GM21423 (cell line): Measurements from ENCODE around the gene AP2B1.
"Not testable (repeated sequence)": the region's sequence is repeated elsewhere in the genome, so short reads cannot be mapped to it uniquely, and the experiment has no call there.

ENCODE experiments used
- ATAC-seq: cut with Tn5 transposase; IDR thresholded peaks from one replicate; pipeline ENCODE4 v1.9.1; 2021; ENCODE audit warnings: mild to moderate bottlenecking, moderate library complexity; ENCODE audit not compliant: unreplicated experiment

The AP2B1 gene

DNA sequence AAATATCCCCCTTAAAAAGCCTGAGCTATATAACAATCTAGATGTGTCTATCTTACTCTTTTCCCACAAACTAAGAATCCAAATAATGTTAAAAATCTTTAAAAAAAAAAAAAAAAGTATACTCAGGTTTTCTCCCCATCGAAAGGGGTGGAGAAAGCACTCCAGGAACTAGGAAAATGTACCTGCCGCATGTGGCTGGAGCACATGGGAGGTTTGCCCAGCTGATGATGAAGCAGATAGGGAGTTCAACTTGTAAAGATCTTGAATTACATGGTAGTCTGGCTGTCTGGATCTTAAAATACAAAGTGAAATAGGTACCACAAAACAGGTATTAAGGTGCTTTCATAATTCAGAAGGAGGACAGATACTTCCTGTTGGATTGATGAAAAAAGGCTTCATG lies 17.7 kb upstream of the AP2B1 start:
- ATAC-seq: no peak

DNA sequence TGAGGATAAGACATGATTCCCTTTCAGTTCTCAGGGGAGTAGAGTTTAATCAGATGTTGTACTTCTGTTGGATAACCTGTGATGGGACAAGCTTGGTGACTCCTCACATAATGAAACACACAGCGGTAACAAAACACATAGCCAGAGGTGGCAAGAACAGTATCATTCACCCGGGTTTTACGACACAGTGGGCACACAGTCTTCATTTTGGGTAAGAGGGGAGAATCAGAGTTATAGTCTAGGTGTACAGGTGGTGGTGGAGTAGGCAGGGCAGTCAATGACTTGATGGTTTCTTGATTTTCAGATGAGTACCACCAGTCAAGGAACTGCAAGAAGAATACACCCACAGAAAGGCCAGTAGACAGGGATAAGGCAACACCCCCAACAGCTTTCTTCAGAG lies 11.4 kb upstream of the AP2B1 start:
- ATAC-seq: no peak

DNA sequence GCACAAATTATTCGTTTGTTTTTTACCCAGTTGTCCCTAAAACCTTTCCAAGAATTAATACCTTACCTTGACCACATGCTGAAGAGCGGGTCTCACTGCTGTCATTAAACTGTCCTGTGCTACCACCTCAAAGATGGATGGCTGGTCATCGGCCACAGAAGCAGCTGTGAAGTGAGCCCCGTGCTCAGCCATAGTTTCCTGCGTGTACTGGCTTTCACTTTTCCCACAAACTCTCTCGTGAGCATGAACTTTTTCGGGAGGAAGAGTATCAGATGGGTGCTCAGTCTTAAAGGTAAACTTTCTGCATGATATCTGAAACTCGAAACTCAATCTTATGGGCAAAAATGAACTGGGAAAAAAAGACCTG lies 9.3 kb upstream of the AP2B1 start:
- ATAC-seq: no peak

DNA sequence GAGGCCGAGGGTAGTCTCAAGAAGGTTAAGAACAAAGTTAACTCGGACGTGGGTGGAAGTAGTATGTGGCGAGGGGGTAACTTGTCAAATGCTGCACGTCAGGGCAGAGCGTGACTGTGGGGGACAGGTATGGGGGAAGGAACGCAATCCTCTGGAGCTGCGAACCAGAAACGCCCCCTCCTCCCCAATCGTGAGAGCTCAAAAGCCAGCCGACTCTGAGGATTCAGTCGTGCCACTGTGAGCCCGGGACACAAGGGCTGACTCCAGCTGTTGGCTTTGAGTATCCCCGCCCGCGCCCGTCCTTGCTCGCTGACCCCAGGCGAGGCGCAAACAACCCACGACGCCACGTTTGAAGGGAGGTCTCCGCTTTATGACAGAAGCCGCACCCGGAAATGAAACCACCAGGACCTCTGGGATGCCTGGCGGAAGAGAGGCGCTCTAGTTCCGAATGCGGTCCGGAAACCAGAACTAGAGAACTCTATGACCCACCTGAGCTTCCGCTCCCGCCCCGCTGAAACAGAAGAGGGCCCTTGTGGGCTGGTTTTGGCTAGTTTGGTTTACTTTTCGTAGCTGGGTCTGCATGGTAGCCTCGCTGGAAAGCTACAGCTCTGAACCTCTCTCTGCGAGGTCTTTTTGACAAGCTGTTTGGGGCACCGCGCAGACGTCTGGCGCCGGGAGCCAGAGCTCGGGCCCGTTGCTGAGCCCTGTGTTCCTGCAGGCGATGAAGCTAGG lies 8.8 kb upstream of the AP2B1 start, which contains the start of gene PEX12:
Gene PEX12, minus strand, starts transcription at position 375 of the 732 bp plus-strand sequence. CDS start 550 bp downstream, outside the sequence.
- peak; percentile 88 for ATAC-seq

DNA sequence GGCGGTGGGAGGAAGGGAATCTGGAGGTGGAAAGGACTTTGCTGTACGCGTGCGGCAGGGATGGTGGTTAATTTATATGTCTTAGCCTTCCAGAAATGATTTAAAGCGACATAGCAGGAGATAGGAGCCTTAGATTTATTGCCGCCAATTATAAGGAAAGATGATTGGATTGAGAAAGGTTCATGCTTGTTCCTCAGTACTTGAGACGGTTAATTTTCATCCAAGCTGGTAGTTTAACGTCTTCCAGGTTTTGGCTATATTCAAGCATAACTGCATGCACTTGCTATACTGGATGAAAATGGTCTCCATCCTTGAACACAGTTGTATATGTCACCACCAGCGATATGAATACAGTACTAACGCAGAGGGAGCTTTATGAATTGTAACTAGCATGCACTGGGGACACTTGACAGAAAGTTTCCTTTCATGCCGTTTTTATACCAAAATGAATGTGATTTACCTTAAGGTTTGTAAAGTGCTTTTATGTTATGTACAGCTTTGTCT lies 8.1 kb upstream of the AP2B1 start:
- no peak for ATAC-seq

DNA sequence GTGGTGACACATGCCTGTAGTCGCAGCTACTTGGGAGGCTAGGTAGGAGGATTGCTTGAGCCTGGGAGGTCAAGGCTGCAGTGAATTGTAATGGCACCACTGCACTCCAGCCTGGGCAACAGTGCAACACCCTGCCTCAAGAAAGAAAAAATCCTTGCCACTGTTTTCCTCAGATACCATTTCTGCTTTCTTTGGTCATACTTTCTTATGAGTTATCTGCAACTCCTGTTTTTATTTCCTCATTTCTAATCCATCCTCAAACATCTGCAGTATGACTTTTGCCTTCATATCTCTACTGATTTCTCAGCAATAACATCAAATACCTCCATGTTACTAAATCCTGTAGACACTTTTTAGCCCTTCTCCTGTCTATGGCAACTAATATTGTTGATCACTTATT lies 3.1 kb upstream of the AP2B1 start:
- no peak for ATAC-seq

DNA sequence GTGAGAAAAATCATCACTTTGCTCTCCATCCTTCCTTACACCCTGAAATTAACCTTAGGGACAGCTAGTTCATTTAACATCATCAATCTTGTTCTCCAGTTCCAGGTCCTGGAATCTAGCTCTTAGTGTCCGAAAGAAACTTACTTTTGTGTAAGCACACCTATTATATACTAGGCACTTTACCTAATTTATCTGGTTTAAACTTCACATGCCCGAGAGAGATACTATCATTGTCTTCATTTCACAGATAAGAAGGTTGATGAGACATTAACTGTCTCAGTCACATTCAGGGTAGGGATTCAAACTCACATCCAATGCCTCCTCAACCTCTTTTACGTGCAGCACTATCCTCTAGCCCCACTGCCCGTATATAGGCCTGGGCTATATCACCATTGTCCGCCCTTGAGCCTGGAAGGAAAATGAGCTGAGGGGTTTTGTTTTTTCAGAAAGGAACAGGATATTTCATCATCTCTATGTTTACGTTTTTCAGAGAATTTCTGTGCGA lies 501 bp upstream of the AP2B1 start:
- peak; percentile 15 for ATAC-seq

DNA sequence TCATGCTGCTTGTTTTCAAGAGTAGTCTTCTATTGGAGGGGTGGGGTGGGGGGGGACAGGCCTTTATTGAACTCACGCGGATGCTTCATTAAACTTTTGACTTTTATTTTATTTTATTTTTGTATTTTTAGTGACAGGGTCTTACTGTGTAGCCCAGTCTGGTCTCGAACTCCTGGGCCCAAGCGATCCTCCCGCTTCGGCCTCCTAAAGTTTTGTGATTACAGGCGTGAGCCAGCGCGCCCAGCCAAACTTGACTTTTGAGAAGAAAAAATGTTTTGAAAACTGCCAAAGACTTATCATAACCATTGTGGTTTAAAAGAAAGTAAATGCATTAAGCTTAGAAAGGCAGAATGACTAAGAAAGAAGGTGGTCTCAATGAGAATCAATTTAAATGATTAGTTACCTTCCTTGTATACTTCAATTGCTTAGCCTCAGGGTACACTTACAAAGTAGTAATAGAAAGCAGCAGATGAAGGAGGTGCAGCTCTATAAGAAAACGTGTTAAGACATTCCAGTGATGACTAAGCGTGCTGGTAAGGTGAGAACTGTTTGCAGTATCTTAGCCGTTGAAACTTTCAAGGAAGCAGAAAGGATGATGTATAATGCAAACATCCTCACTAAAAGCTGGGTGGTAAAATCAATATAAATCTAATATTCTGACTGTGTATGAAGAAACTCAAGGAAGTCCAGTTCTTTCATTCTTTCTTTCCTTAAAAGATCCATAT lies 1.2 kb downstream of the AP2B1 start:
- ATAC-seq: no peak

DNA sequence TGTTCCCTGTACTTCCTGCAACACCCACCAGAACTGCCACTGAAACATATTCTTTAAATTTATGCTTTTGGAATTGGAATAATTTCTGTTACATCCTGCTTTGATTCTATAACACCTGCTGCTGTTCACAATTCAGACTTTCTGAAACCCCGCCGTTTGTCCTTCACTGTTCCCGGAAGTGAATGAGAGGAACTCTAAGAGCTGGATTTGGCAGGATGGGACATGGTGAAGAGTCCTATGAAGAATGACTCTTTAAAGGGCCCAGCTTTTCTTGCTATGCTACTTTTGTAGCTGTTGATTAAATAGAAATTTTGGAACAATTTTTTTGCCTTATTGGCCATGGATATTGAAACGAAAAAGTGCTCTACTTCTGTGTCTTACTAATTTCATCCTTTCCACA lies 8.9 kb downstream of the AP2B1 start:
- ATAC-seq: no peak

DNA sequence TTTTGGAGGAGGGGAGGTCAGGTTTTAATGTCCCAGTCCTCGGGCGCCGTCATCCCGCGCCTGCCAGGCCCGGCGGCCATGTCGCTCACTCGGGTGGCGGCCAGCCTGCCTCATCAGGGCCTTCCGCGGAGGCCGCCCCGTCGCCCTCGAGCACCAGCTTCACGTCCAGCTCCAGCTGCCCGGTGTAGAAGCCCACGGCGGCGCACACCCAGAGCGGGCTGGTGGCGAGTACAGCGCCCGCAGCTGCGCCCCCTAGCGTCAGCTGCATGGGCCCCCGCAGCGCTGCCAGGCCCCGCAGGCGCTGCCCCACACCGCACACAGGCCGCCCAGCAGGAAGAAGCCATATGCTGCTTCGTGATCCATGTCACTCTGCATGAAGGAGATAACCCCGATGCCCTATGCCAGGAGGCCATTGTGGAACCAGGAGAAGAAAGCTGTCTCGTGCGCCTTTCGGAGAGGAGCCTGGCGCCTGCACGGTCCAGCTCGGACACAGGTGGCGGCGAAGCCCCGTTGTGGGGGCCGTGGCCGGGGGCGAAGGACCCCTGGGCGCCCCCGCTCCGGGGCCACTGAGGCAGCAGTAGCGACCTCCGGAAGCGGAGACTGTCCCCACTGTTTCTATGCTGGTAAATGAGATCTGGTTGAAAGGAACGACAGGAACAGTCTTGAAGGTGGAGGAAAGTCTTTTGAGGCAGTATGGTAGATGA lies 9.6 kb downstream of the AP2B1 start:
- no peak for ATAC-seq

DNA sequence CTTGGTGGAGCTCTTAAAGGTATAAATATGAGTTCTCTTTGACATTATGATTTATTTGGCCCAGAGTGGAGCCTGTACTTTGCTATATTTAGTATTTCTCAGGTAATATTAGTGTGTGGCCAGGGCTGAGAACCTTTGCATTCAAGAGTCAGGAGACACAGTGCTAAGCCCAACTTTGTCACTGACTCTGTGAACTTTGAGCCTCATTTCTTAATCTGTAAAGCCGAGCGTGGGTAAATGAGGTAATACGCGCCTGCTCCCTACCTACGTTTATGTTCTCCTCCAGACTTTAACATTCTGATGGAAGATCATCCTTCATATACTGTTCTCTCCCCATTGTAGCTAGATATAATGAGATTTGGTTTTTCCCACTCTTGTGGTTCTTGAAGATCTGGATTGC lies 10.5 kb downstream of the AP2B1 start:
- ATAC-seq: no peak

DNA sequence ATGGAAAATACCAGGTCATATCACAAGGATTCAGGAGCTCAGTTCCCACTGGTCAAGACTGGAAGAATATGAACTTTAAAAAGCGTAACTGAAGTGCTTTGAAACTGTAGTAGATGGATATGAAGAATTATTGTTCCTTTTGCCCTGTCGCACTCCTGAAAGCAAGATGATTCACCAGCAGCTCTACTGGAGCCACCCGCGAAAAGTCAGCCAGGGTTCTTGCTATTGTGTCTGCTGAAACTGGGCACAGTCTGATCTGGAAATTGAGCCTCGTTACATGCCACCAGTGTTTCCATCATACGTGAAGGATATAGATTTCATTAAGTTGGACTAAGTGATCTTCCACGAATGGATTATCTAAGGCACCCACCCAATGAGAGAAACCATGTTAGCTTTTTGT lies 16.6 kb downstream of the AP2B1 start:
- ATAC-seq: no peak

DNA sequence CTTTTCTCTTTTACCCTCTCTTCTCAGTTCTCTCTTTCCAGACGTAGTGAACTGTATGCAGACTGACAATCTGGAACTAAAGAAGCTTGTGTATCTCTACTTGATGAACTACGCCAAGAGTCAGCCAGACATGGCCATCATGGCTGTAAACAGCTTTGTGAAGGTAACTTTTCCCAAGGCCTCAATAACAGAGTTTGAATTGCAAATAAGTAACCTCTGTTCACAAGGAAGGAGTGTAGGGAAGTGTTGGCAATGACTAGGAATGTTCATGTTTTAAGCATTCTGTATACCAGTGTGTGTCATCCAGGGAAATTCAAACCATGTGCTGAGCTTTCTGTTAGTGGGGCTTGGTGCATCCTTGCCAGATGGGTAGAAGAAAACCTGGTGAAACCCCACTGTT lies 18.6 kb downstream of the AP2B1 start:
- ATAC-seq: no peak

DNA sequence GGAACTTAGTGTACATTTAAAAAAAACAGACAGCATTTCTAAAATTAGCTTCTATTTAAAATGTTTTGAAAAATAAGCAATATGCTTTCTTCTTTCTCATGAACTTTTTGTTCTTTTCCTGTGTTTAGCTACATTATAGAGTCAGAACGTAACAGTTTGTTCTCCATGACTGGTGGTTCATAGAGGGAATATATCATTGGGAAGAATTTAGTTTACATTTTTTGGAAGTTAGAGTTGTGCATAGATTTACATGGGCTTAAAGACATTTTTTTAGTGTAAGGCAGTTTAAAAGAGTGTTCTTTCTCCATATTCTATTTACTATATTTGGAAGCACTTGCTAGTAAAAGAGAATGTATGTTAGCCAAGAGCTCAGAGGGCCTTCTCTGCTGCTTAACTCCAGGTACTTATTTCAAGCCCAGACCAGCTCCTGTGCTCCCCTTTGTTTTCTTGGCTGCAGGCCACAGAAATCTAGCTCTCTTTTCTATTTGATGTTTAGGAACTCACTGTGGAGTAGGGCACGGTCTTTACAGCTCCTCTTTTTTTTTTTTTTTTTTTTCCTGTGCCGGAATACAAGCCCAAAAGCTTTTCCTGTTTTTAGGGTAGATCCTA lies 20.2 kb downstream of the AP2B1 start:
- ATAC-seq: no peak

DNA sequence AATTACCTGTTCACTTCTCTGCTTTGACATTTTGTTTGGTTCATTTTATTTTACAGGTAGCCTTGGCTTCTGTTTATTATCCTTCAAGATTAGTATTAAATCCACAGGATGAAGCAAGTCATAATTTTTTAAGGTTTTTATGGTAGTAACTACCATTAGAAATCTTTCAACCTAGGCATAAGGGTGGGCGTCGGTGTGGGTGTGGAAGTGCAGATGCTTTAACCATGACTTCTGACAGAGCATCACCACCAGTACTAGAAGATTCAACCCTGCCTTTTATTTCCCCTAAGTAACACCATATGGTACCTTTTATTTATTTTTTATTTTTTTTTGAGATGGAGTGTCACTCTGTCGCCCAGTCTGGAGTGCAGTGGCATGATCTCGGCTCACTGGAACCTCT lies 22.7 kb downstream of the AP2B1 start:
- no peak for ATAC-seq

DNA sequence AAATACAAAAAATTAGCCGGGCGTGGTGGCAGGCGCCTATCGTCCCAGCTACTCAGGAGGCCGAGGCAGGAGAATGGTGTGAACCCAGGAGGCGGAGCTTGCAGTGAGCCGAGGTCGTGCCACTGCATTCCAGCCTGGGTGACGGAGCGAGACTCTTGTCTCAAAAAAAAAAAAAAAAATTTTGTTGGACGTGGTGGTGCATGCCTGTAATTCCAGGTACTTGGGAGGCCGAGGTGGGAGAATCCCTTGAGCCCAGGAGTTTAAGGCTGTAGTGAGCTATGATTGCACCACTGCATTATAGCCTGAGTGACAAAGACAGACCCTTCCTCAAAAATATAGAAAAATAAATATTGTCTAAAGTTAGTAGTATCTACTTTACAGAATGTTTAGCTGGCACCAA lies 23.6 kb downstream of the AP2B1 start:
- not testable (repeated sequence) for ATAC-seq

DNA sequence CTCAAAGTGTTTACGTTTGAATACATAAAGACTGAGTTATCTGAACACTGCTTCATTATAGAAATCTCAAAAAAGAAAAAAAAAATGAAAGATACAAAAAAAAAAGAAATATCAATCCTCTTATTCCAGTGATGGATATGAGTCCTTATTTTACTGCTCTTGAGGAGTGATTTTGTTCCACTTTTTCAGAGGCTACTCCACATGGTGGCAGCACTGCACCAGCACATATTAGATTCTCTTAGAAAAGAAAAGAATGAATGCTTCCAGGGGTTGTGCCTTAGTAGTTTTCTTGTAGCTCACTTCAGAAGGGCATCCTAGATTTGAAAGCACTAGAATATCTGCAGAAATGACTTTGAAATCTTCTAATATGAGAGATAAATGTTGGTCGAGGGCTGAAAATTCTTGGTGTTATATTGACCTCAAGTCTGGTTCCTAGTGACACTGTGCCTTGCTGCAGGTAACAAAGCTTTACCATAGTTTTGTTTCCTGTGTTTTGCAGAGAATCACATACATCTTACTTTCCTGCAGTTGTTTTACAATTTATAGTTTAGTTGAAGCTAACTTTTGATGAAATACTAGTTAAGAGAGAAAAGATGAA lies 25.9 kb downstream of the AP2B1 start:
- ATAC-seq: no peak

DNA sequence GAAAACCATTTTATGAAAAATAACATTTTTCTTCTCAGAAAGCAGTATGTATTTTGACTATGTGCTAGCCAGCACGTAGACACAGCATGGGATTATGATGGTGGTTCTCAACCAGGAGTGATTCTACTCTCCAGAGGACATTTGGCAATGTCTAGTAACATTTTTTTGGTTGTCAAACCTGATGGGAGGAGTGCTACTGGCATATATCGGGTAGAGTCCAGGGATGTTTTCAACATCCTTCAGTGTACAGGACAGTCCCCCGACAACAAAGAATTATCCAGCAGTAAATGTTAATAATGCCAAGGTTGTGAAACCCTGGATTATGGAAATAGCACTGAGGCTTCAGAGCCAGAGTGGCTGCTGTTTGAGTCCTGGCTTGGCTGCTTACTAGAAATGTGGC lies 27.7 kb downstream of the AP2B1 start:
- ATAC-seq: no peak

DNA sequence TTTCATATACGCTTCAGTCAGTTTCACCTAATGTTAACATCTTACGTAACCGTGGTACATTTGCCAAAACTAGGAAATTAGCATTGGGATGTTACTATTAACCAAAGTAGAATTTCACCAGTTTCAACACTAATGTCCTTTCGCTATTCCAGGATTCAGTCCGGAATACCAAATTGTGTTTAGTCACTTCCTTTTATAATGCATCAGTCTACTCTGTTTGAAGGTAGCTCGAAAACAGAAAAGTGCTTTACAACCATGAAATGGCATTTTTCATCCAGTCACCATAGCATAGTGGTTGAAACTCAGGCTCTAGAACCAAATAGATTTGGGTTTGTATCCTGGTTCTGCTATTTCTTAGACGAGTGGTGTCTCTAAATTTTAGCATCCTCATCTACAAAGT lies 29.4 kb downstream of the AP2B1 start:
- no peak for ATAC-seq

DNA sequence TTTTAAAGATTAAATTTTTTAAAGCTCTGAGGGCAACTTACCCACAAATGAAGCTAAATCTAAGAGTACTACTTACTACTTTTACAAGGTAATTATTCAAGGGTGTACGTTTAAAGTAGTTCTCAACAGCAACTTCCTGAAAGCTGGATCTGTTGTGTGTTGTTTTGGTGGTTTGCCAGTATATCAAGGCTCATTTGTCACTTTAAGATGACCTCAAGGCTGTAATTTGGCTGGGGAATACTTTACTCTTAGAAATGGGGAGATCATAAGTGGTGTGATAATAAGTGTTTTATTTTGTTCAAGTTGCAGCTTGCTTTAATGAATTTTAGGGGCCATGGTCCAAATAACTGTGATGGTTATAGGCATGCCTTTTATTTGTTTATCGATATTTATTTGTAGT lies 30.4 kb downstream of the AP2B1 start:
- no peak for ATAC-seq

DNA sequence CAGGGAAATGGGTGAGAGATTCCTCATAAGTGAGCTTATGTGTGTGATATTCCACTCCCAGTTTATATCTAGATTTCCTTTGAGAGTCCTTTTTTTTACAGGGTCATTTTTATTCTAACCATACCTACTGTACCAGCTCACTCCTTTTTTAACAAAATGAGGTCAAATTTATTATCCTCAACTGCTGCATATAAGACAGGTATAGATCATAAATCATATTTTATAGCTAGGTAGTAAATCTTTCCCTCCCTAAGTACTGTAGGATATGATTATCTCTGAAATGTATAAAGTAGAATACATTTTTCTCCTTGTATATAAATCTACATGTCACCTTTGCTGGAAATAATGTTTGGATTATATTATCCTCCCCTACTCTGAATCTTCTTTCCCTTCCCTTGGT lies 31.5 kb downstream of the AP2B1 start:
- no peak for ATAC-seq
